ENCODE results near the gene GDPD4.

GDPD4 gene

GRCh38 chr11:77249427-77249826 is 52.1 kb downstream of the GDPD4 start:
- no peak for DNase-seq (ENCODE audit: low spot score)

GRCh38 chr11:77244277-77245027 is 57.0 kb downstream of the GDPD4 start:
- Histone ChIP-seq H3K4me3 (ENCODE audit: severe bottlenecking) (no peak overlapping the region), H3K4me1 (ENCODE audit: insufficient read depth, poor library complexity, severe bottlenecking) (peaks cover 18% of the 10 kb centered on the region), H3K9me3 (ENCODE audit: severe bottlenecking) (no peaks in the 10 kb centered on the region), H3K36me3 (ENCODE audit: low read depth) (no peaks in the 10 kb centered on the region), H3K27ac (ENCODE audit: poor library complexity, severe bottlenecking) (peak overlapping the region; percentile 80), H3K27me3 (ENCODE audit: insufficient read depth, poor library complexity, severe bottlenecking) (no peaks in the 10 kb centered on the region)
- peak; percentile 85 for ATAC-seq (ENCODE audit: low read depth)
- TF ChIP-seq CTCF (IDR thresholded peaks at IDR 0.05; ENCODE audit: poor library complexity, severe bottlenecking) = no peak
- DNase-seq (ENCODE audit: low spot score) = no peak

More at GRCh38 chr11:77249427-77249826, 52.1 kb downstream of the GDPD4 start:
- Histone ChIP-seq H3K27me3 (ENCODE audit: insufficient read depth, poor library complexity, severe bottlenecking) (no peaks in the 10 kb centered on the region), H3K36me3 (ENCODE audit: low read depth) (no peaks in the 10 kb centered on the region), H3K27ac (ENCODE audit: poor library complexity, severe bottlenecking) (peak overlapping the region; percentile 81), H3K9me3 (ENCODE audit: severe bottlenecking) (no peaks in the 10 kb centered on the region), H3K4me3 (ENCODE audit: severe bottlenecking) (no peak overlapping the region), H3K4me1 (ENCODE audit: insufficient read depth, poor library complexity, severe bottlenecking) (peaks cover 25% of the 10 kb centered on the region)
- TF ChIP-seq CTCF (IDR thresholded peaks at IDR 0.05; ENCODE audit: poor library complexity, severe bottlenecking) = no peak
- peak; percentile 44; the same call in 2 of the 3 replicates for ATAC-seq (ENCODE audit: low read depth)

- H3K36me3 ChIP-seq (ENCODE audit: low read depth) = no peaks in the 10 kb centered on the region
- ATAC-seq (ENCODE audit: low read depth) (no peak), DNase-seq (ENCODE audit: low spot score) (no peak)
- H3K27me3 ChIP-seq (ENCODE audit: insufficient read depth, poor library complexity, severe bottlenecking) = no peaks in the 10 kb centered on the region
- H3K9me3 ChIP-seq (ENCODE audit: severe bottlenecking) = no peaks in the 10 kb centered on the region
- no peak overlapping the region for H3K27ac ChIP-seq (ENCODE audit: poor library complexity, severe bottlenecking)
- no peaks in the 10 kb centered on the region for H3K4me1 ChIP-seq (ENCODE audit: insufficient read depth, poor library complexity, severe bottlenecking)
- H3K4me3 ChIP-seq (ENCODE audit: severe bottlenecking) = no peak overlapping the region
- TF ChIP-seq CTCF (IDR thresholded peaks at IDR 0.05; ENCODE audit: poor library complexity, severe bottlenecking) = no peak
Measured at GRCh38 chr11:77236901-77237300, 64.6 kb downstream of the GDPD4 start.

- DNase-seq (ENCODE audit: low spot score) = no peak
- H3K27me3 ChIP-seq (ENCODE audit: insufficient read depth, poor library complexity, severe bottlenecking) = no peaks in the 10 kb centered on the region
- H3K27ac ChIP-seq (ENCODE audit: poor library complexity, severe bottlenecking) = no peak overlapping the region
- TF ChIP-seq CTCF (IDR thresholded peaks at IDR 0.05; ENCODE audit: poor library complexity, severe bottlenecking) = no peak
- no peak overlapping the region for H3K4me3 ChIP-seq (ENCODE audit: severe bottlenecking)
- no peak for ATAC-seq (ENCODE audit: low read depth)
- no peaks in the 10 kb centered on the region for H3K36me3 ChIP-seq (ENCODE audit: low read depth)
- no peaks in the 10 kb centered on the region for H3K4me1 ChIP-seq (ENCODE audit: insufficient read depth, poor library complexity, severe bottlenecking)
- no peaks in the 10 kb centered on the region for H3K9me3 ChIP-seq (ENCODE audit: severe bottlenecking)
Measured at GRCh38 chr11:77233011-77233410, 68.5 kb downstream of the GDPD4 start.

GRCh38 chr11:77232242-77232641 is 69.2 kb downstream of the GDPD4 start:
- Histone ChIP-seq H3K4me3 (ENCODE audit: severe bottlenecking) (no peak overlapping the region), H3K36me3 (ENCODE audit: low read depth) (no peaks in the 10 kb centered on the region), H3K27ac (ENCODE audit: poor library complexity, severe bottlenecking) (no peak overlapping the region), H3K9me3 (ENCODE audit: severe bottlenecking) (no peaks in the 10 kb centered on the region), H3K27me3 (ENCODE audit: insufficient read depth, poor library complexity, severe bottlenecking) (no peaks in the 10 kb centered on the region), H3K4me1 (ENCODE audit: insufficient read depth, poor library complexity, severe bottlenecking) (no peaks in the 10 kb centered on the region)
- DNase-seq (ENCODE audit: low spot score) (no peak), ATAC-seq (ENCODE audit: low read depth) (no peak)
- TF ChIP-seq CTCF (IDR thresholded peaks at IDR 0.05; ENCODE audit: poor library complexity, severe bottlenecking) = no peak

Measured in RWPE2 (cell line).